RKO (cell line): ENCODE measurements around the gene ARHGAP1.
"Not testable (repeated sequence)": the region's sequence is repeated elsewhere in the genome, so short reads cannot be mapped to it uniquely, and the experiment has no call there.

Source experiments
- DNase-seq: peaks from one replicate; pipeline ENCODE4 v3.0.0-alpha.2; 2016; ENCODE audit warnings: low spot score

ARHGAP1 gene

GRCh38 chr11:46673713-46674462 lies 26.5 kb downstream of the ARHGAP1 start:
- no peak for DNase-seq

GRCh38 chr11:46672381-46672839 lies 28.0 kb downstream of the ARHGAP1 start:
- no peak for DNase-seq

GRCh38 chr11:46671958-46672315 lies 28.5 kb downstream of the ARHGAP1 start:
- DNase-seq = no peak

GRCh38 chr11:46670521-46670920 lies 29.9 kb downstream of the ARHGAP1 start:
- not testable (repeated sequence) for DNase-seq

- peak; percentile 46 for DNase-seq
Measured at GRCh38 chr11:46669711-46670139, 30.7 kb downstream of the ARHGAP1 start.

GRCh38 chr11:46668480-46669085 lies 31.8 kb downstream of the ARHGAP1 start:
- no peak for DNase-seq

GRCh38 chr11:46667043-46667481 lies 33.4 kb downstream of the ARHGAP1 start:
- no peak for DNase-seq

GRCh38 chr11:46666516-46666915 lies 33.9 kb downstream of the ARHGAP1 start:
- DNase-seq = no peak

GRCh38 chr11:46665356-46665755 lies 35.1 kb downstream of the ARHGAP1 start:
- no peak for DNase-seq

GRCh38 chr11:46664612-46665011 lies 35.8 kb downstream of the ARHGAP1 start:
- no peak for DNase-seq

- no peak for DNase-seq
Measured at GRCh38 chr11:46663277-46663940, 37.0 kb downstream of the ARHGAP1 start.

- DNase-seq = no peak
Measured at GRCh38 chr11:46662366-46662765, 38.1 kb downstream of the ARHGAP1 start.

GRCh38 chr11:46661836-46662235 lies 38.6 kb downstream of the ARHGAP1 start:
- no peak for DNase-seq

- no peak for DNase-seq
Measured at GRCh38 chr11:46659908-46660307, 40.5 kb downstream of the ARHGAP1 start.

GRCh38 chr11:46658259-46658658 lies 42.2 kb downstream of the ARHGAP1 start:
- DNase-seq = no peak

GRCh38 chr11:46657186-46657585 lies 43.2 kb downstream of the ARHGAP1 start:
- no peak for DNase-seq

GRCh38 chr11:46655631-46656030 lies 44.8 kb downstream of the ARHGAP1 start:
- DNase-seq = no peak

- no peak for DNase-seq
Measured at GRCh38 chr11:46649180-46649738, 51.2 kb downstream of the ARHGAP1 start.

- DNase-seq = no peak
Measured at GRCh38 chr11:46643986-46644385, 56.4 kb downstream of the ARHGAP1 start.

- no peak for DNase-seq
Measured at GRCh38 chr11:46643531-46643930, 56.9 kb downstream of the ARHGAP1 start.

- no peak for DNase-seq
Measured at GRCh38 chr11:46642627-46643335, 57.6 kb downstream of the ARHGAP1 start.

- no peak for DNase-seq
Measured at GRCh38 chr11:46641639-46642038, 58.8 kb downstream of the ARHGAP1 start.
